LHCN-M2 (cell line): Measurements from ENCODE around the gene ATRNL1. TPM values are rescaled to one million over a fixed set of nuclear protein-coding genes. Genes with fewer than 3 reads are reported as not detected.
A peak's percentile ranks its signal among the peaks of the same experiment; 100 is the strongest.
"Not testable (repeated sequence)": the region's sequence is repeated elsewhere in the genome, so short reads cannot be mapped to it uniquely, and the experiment has no call there.

Source experiments
- DNase-seq: peaks from one replicate; pipeline ENCODE4 v3.0.0-alpha.2; 2012; ENCODE audit warnings: low read depth
- total RNA-seq: library from RNA; depleted of rRNA; stranded (reverse); fragments of >200 nt; gene quantifications from 2 replicates; pipeline ENCODE4 v1.2.3, GENCODE V29; 2014

Gene ATRNL1
- total RNA-seq, 1 experiment from 2014 or later, result 13.1 TPM

- peak; percentile 64 for DNase-seq
These were observed 445 bp upstream of the ATRNL1 start for GRCh38 chr10:115092555-115093285.

- no peak for DNase-seq
These were observed 727 bp downstream of the ATRNL1 start for GRCh38 chr10:115093776-115094408.

- DNase-seq, result no peak
These were observed 1.4 kb downstream of the ATRNL1 start for GRCh38 chr10:115094416-115095140.

- no peak for DNase-seq
These were observed 2.6 kb downstream of the ATRNL1 start for GRCh38 chr10:115095758-115096157.

- DNase-seq, result no peak
These were observed 10.5 kb downstream of the ATRNL1 start for GRCh38 chr10:115103700-115104099.

GRCh38 chr10:115105411-115105810, 12.2 kb downstream of the ATRNL1 start:
- DNase-seq, result not testable (repeated sequence)

GRCh38 chr10:115107830-115108229, 14.7 kb downstream of the ATRNL1 start:
- no peak for DNase-seq

GRCh38 chr10:115117301-115117700, 24.1 kb downstream of the ATRNL1 start:
- no peak for DNase-seq

GRCh38 chr10:115118346-115118745, 25.2 kb downstream of the ATRNL1 start:
- no peak for DNase-seq

- DNase-seq, result no peak
These were observed 32.3 kb downstream of the ATRNL1 start for GRCh38 chr10:115125505-115125904.

GRCh38 chr10:115129752-115130151, 36.6 kb downstream of the ATRNL1 start:
- DNase-seq, result peak; percentile 32

- DNase-seq, result no peak
These were observed 43.5 kb downstream of the ATRNL1 start for GRCh38 chr10:115136616-115137015.

GRCh38 chr10:115141254-115141653, 48.1 kb downstream of the ATRNL1 start:
- peak; percentile 19 for DNase-seq

- DNase-seq, result no peak
These were observed 64.2 kb downstream of the ATRNL1 start for GRCh38 chr10:115157357-115157756.

- DNase-seq, result no peak
These were observed 70.0 kb downstream of the ATRNL1 start for GRCh38 chr10:115163129-115163528.

- DNase-seq, result no peak
These were observed 71.1 kb downstream of the ATRNL1 start for GRCh38 chr10:115164220-115164619.

GRCh38 chr10:115167751-115168150, 74.6 kb downstream of the ATRNL1 start:
- DNase-seq, result no peak

- peak; percentile 6 for DNase-seq
These were observed 78.3 kb downstream of the ATRNL1 start for GRCh38 chr10:115171392-115171960.

GRCh38 chr10:115173915-115174443, 80.8 kb downstream of the ATRNL1 start:
- DNase-seq, result no peak

- DNase-seq, result peak; percentile 52
These were observed 114.1 kb downstream of the ATRNL1 start for GRCh38 chr10:115207276-115207675.

- DNase-seq, result peak; percentile 14
These were observed 116.0 kb downstream of the ATRNL1 start for GRCh38 chr10:115209133-115209532.

- DNase-seq, result no peak
These were observed 121.7 kb downstream of the ATRNL1 start for GRCh38 chr10:115214829-115215228.
